CD4-positive, alpha-beta T cell treated with Interleukin-15 for 4 hours (primary cell): Measurements from ENCODE around the gene EPC2.
A peak's percentile ranks its signal among the peaks of the same experiment; 100 is the strongest.
"Not testable (repeated sequence)": the region's sequence is repeated elsewhere in the genome, so short reads cannot be mapped to it uniquely, and the experiment has no call there.

Experiments
- DNase-seq: peaks from one replicate; pipeline ENCODE4 v3.0.0-alpha.2; 2020; ENCODE audit warnings: low spot score

The EPC2 gene

GRCh38 chr2:148674063-148675020 lies 29.8 kb downstream of the EPC2 start:
- DNase-seq = peak; percentile 63

- DNase-seq = no peak
These were observed 31.2 kb downstream of the EPC2 start for GRCh38 chr2:148675708-148676107.

- not testable (repeated sequence) for DNase-seq
These were observed 34.0 kb downstream of the EPC2 start for GRCh38 chr2:148678302-148679179.

- DNase-seq = no peak
These were observed 35.9 kb downstream of the EPC2 start for GRCh38 chr2:148680462-148680861.

GRCh38 chr2:148681443-148681842 lies 36.9 kb downstream of the EPC2 start:
- no peak for DNase-seq

- DNase-seq = not testable (repeated sequence)
These were observed 37.3 kb downstream of the EPC2 start for GRCh38 chr2:148681862-148682261.

GRCh38 chr2:148684507-148684906 lies 40.0 kb downstream of the EPC2 start:
- DNase-seq = no peak

- DNase-seq = no peak
These were observed 43.0 kb downstream of the EPC2 start for GRCh38 chr2:148687543-148687942.

GRCh38 chr2:148688011-148688410 lies 43.5 kb downstream of the EPC2 start:
- not testable (repeated sequence) for DNase-seq

- no peak for DNase-seq
These were observed 52.4 kb downstream of the EPC2 start for GRCh38 chr2:148696985-148697384.

- no peak for DNase-seq
These were observed 55.3 kb downstream of the EPC2 start for GRCh38 chr2:148699830-148700229.

- no peak for DNase-seq
These were observed 56.5 kb downstream of the EPC2 start for GRCh38 chr2:148701039-148701438.

- DNase-seq = no peak
These were observed 57.3 kb downstream of the EPC2 start for GRCh38 chr2:148701877-148702276.

GRCh38 chr2:148702475-148702874 lies 57.9 kb downstream of the EPC2 start:
- no peak for DNase-seq

- DNase-seq = no peak
These were observed 59.7 kb downstream of the EPC2 start for GRCh38 chr2:148704247-148704646.

- no peak for DNase-seq
These were observed 71.9 kb downstream of the EPC2 start for GRCh38 chr2:148716378-148716920.

GRCh38 chr2:148718039-148718438 lies 73.5 kb downstream of the EPC2 start:
- no peak for DNase-seq

GRCh38 chr2:148719195-148719749 lies 74.7 kb downstream of the EPC2 start:
- no peak for DNase-seq

GRCh38 chr2:148719941-148720436 lies 75.4 kb downstream of the EPC2 start:
- no peak for DNase-seq

- DNase-seq = no peak
These were observed 76.0 kb downstream of the EPC2 start for GRCh38 chr2:148720501-148721001.

GRCh38 chr2:148721520-148721931 lies 77.0 kb downstream of the EPC2 start:
- no peak for DNase-seq
